HEK293 (cell line): ENCODE measurements around the gene FGD4.

Source experiments
- CTCF ChIP-seq: fragments of 450-650 bp; formaldehyde crosslinking; IDR thresholded peaks from 2 replicates; pipeline ENCODE4 v1.5.1; 2016; ENCODE audit warnings: missing biosample characterization, missing genetic modification characterization
- ELK4 ChIP-seq: IDR thresholded peaks from 2 replicates; pipeline ENCODE4 v1.6.1; 2011; ENCODE audit warnings: mild to moderate bottlenecking, low read depth, low read length, borderline replicate concordance
- FEZF1 ChIP-seq: fragments of 450-650 bp; formaldehyde crosslinking; IDR thresholded peaks from 2 replicates; pipeline ENCODE4 v1.5.1; 2016; ENCODE audit warnings: missing biosample characterization, missing genetic modification characterization
- MEIS1 ChIP-seq: sonication (generic); formaldehyde crosslinking; IDR thresholded peaks from 2 replicates; pipeline ENCODE4 v1.8.1; 2022; ENCODE audit warnings: missing genetic modification reagents, mild to moderate bottlenecking, borderline replicate concordance
- ZNF600 ChIP-seq: fragments of 450-650 bp; formaldehyde crosslinking; IDR thresholded peaks from 2 replicates; pipeline ENCODE4 v1.5.1; 2016; ENCODE audit warnings: missing biosample characterization, missing genetic modification characterization
- ZNF658 ChIP-seq: fragments of 450-650 bp; formaldehyde crosslinking; IDR thresholded peaks from 2 replicates; pipeline ENCODE4; 2016; ENCODE audit warnings: missing biosample characterization, missing genetic modification characterization
- ZNF704 ChIP-seq: fragments of 450-650 bp; formaldehyde crosslinking; IDR thresholded peaks from 2 replicates; pipeline ENCODE4 v1.5.1; 2016; ENCODE audit warnings: missing biosample characterization, missing genetic modification characterization

- TF ChIP-seq ZNF658 (tag by site-specific recombination) (no peak), ZNF600 (no peak), FEZF1 (tag by site-specific recombination) (no peak), ELK4 (no peak), ZNF704 (no peak), MEIS1 (CRISPR knock-in tag) (no peak), CTCF (tag by site-specific recombination) (no peak)
These were observed 135.3 kb downstream of the FGD4 start for GRCh38 chr12:32534698-32535097.
